GM18867 (cell line): ENCODE measurements around the gene ZNF19.
A peak's percentile ranks its signal among the peaks of the same experiment; 100 is the strongest.

ENCODE experiments used
- ATAC-seq: cut with Tn5 transposase; IDR thresholded peaks from one replicate; pipeline ENCODE4 v1.9.1; 2021; ENCODE audit warnings: mild to moderate bottlenecking, moderate library complexity; ENCODE audit not compliant: unreplicated experiment

The ZNF19 gene

DNA sequence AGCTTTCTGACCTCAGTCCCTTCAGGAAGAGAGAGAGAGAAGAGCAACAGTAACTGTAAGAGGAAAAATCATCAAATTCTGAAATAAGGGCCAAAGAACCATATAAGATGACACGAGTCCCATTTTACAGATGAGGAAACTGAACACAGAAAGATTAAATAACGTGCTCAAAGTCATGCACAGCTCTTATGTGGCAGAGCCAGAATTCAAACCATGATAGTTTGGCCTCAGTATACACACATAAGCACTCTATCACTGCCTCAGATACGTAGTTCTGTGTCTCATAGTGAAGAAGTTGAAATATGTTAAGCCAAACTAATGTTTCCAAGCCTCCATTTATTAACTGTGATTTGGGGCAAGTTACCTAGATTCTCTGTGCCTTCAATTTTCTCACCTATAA lies 1.9 kb upstream of the ZNF19 start:
- ATAC-seq, result no peak

DNA sequence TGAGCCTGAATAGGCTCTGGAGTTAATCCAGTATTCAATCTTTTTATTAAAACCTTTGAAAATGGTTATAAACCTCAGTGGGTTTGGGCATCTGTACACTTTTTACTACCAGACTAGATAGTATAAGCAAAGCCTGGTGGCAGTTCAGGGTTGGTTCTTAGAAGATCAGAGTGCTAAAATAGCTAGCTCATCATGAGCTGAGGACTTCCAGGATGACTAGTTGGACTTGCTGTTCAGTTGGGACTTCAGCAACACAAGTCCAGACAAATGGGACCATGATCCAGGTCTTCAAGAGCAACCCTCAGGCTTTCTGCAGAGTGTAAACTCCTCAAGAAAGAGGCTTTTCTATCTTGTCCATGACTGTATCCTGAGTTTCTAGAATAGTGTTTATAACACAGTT lies 1.2 kb upstream of the ZNF19 start:
- no peak for ATAC-seq

DNA sequence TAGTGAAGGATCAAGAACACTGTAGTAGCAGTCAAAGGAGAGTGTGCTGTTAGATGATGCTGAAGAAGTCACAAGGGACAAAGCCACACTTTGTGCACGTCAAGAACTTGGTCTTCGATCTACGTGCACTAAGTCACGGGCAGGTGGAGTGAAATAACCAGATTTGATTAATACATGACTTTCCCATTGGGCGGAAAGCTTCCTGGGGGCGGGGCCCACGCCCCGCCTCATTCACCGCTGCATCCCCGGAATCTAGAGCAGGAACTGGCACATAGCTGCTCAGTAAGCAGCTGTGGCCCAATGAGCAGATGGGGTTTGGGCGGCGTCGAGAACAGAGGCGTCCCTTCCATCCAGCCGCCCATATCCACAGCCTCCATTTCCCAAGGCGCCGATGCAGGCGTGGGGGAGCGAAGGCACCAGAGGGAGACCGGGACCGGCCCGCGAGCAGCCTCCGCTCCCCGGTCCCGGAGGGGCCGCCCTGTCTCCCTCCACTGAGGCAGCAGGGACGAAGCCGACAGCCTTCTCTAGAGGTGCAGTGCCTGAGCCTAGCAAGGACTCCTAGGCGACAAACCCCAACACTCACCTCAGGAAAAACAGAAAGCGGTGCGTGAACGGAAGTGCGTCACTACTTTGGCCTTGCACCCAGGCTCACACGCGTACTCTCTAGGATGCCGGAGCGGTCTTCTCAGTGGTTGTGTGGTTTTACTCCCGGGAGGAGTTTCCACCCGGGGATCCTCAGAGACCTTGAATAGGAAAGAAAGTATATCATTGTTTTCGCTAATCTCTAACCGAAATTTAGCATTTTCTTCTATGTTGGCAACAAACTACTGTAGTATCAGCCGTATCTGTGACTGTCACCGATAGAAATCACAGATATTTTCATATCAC lies 4.9 kb downstream of the ZNF19 start:
- ATAC-seq, result peak; percentile 88

DNA sequence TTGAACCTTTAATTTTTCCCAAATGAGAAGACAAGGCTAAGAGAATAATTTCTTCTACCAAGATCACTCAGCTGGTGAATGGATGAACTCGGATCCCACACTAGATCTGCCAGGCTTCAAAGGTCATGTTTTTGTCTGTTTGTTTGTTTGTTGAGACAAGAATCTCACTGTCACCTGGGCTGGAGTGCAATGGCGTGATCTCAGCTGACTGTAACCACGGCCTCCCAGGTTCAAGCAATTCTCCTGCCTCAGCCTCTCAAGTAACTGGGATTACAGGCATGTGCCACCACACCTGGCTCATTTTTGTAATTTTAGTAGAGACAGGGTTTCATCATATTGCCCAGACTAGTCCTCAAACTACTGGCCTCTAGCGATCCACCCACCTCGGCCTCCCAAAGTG lies 6.6 kb downstream of the ZNF19 start:
- no peak for ATAC-seq

DNA sequence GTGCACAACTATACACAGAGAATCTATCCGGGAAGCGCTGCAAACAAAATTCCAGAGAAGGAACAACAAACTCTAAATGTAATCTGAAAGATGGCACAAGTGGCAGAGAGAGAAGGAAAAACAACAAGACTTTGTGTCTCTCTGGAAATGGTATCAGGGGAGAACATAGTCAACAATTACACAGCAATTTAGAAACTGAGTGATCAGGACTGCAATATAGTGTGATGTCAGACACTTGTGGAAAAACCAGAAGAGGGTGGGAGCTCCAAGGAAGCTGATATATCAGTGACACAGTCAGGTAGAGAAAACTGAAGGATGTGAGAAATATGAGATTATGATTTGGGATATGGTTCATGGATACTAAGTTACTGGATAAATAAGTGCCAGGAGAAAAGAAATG lies 8.2 kb downstream of the ZNF19 start:
- ATAC-seq, result no peak

DNA sequence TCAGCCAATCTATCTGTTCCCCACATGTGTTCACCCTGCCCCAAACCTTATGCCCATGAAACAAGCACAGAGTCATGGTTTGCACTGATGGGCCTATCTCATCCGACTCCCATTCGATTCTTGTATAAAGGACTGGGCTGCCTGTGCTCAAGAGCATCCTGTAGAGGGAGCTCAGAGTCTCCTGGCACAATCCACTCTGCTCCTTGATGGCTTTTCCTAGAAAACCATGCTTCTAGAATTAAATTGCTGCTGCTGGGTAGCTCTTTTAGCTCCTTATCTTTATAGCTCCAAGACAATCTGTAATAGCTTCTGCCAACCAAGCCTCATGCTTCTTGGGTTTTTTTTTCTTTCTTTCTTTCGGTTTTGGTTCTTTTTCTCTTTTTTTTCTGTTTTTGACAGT lies 9.7 kb downstream of the ZNF19 start:
- no peak for ATAC-seq

DNA sequence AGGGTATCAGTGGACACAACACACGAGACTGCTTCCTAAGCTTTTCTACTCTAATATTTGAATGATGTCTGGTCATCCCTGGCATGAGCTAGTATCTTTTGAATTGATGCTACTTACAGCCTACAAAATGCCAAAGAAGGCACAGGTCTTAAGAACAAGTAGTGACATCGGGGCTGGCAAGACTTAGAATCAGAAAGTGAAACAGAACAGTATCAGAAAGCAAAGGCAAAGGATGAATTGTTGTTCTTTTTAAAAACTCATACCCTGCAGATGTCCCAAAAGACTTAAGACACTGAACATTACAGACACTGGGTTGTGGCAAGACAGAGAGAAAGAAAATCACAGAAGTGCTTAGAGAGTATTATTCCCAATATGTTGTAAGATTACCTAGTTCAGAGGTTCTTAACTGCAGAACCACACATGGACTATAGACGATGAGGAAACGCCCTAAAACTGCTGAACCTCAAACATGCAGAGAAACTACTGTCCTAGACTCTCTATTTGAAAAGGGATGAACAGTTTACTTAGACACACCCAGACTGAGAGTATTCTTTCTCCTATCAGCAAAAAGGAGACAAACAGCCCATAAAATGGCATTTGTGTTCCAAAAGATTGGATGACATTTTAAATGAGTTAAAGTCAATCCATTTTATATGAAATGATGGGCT lies 12.5 kb downstream of the ZNF19 start:
- ATAC-seq, result no peak

DNA sequence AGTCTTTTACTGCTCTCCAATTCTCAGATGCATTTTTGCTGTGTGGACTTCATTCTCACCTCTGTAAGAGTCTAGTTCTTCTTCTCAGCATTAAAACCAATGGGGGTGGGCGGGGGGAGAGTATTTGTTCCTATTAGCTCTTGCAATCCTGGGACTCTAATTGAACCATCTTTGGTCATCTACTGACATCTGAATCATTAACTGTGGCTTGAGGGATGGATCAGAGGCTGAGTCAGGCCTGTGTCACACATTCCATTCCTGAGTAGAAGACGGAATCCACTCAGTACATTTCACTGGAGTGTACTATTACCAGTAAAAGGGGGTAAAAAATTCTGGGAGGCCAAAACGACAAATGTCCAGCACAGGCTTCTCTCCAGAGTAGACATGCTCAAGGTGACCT lies 14.3 kb downstream of the ZNF19 start:
- ATAC-seq, result no peak

DNA sequence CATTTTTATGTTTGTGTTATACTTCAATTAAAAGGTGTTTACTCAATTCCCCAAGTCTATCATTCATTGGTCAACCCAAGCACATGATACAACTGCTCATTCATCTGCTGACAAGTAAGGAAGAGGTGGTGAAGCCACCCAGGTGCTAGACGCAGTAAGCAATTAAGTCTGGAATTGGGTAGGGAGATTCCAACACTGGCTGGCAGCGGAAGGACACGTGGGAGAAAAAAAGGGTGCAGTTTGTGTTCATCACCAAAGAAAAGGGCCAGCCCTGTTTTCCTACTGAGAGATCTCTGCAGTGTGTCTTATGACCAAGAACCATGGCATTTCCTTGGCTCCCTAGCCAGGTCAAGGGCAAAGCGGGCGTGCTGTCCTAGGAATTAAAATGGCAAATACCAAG lies 15.2 kb downstream of the ZNF19 start:
- ATAC-seq, result no peak

DNA sequence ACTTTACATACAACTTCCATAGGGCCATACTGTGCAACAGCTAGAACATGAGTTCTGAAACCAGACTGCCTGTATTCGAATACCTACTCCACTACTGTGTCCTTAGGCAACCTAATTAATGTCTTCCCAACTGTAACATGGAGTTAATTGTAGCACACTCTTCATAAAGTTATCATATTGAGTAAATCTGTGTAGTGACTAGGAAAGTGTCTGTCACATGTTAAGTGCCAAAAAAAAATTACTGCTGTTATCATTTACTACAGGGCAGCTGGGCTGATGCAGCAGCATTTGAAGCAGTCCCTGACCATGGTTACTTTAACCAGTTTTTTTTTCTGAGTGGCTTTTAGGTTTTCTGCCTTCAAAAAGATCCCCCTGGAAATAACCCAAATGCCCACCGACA lies 16.2 kb downstream of the ZNF19 start:
- no peak for ATAC-seq

DNA sequence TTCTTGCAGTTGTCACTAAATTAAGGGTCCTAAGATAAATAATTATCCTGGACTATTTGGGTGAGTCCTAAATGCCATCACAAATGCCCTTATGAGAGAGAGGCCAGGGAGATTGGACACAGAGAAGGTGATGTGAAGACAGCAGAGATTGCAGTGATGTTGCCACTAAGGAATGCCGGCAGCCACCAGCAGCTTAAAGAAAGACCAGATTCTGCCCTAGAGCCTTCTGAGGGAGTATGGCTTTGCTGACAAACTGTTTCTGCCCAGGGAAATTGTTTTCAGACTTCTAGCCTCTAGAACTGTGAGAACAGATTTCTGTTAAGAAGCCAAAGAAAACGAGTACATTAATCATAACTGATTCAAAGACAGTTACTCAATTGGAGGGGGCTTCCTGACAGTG lies 17.1 kb downstream of the ZNF19 start:
- no peak for ATAC-seq

DNA sequence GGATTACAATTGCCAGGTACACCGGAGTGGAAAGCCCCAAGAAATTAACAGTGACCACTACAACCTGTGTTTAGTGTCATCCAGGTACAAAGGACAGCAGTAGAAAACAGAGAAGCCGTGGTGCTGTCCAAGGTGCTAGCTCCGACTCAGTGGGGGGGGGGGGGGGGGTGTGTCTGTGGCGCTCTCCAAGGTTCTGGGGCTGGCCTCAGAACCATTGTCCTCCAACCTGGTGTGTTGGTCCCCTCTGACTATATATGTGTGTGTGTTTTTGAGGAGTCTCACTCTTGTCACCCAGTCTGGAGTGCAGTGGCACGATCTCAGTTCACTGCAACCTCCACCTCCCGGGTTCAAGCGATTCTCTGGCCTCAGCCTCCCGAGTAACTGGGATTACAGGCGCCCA lies 21.3 kb downstream of the ZNF19 start:
- ATAC-seq, result no peak

DNA sequence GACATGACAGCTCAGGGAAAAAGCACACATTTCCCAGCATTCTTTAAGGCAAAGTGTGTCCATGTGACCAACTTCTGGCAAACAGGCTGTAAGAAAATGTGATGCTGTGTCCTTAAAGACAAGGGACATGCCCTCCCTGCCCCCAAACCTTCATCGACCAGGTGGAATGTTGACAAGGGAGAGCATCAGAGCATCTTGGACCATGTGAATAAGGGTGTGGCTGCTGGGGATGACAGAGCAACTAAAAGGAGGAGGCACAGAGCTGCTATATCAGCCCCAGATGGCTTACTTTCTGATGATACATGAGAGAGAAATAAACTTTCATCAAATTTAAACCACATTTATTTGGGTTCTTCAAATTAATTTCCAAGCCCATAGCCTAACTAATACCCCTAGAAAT lies 24.9 kb downstream of the ZNF19 start:
- no peak for ATAC-seq

DNA sequence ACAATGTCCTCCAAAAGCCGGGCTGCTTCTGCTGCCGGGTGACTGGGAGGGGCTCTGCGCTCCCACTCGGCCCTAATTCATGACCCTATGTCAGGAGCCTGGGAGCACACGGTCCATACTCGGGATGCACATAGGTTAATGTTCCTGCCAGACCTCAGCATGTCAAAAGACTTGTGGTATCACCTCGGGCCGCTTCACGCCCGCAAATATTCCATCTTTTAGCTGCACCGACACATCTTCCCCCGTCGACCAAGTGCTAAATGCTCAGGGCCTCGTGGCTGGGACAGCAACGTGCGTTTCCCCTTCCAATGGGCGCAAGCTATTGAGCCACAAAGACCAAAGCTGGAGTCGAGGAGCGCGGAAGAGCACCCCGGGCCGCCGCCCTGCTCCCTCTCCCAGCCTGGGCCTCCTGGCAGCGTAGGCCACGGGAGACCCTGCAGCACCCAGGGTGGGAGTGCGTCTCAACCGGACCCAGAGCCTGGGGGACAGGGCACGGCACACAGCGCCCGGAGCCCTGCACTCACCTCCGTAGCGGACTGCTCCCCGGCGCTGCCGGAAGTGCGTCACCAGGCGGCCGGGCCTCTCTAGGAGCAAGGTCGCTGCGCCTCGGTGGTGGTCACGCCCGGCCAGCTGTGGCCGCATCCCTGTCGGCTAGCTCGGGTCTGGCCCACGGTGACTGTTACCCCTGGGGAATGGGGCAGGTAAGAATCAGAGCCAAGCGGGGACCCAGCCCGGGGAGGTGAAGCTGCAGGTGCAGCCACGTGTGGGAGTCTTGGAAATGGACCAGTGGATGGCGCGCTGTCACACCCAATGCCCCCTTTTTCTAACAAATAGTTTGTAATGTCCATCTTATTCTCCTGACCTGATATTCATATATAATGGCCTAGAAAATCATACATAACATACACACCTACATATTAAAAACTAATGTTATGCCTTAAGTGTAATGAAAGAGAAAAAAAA lies 27.2 kb downstream of the ZNF19 start, which contains the start of gene ZNF23:
TSS of gene ZNF23 (minus strand) at position 562 of the 963 bp plus-strand sequence. CDS start 5,451 bp downstream, outside the sequence.
- peak; percentile 99 for ATAC-seq

DNA sequence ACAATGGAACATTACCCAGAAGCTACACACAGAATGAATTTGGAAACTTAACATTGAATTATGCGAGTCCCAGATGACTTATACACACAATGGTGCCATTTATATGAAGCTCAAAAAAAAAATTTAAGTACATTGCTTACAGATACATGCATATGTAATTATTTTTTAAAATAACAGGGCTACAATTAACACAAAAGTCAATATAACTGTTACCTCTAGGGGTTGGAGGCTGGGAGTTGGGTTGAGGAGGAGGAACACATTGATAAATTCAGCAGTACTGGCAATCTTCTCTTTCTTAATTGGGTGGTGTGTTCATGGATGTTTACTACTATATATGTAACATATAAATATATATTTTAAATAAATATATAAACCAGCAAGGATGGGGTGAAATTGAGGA lies 28.2 kb downstream of the ZNF19 start:
- no peak for ATAC-seq

DNA sequence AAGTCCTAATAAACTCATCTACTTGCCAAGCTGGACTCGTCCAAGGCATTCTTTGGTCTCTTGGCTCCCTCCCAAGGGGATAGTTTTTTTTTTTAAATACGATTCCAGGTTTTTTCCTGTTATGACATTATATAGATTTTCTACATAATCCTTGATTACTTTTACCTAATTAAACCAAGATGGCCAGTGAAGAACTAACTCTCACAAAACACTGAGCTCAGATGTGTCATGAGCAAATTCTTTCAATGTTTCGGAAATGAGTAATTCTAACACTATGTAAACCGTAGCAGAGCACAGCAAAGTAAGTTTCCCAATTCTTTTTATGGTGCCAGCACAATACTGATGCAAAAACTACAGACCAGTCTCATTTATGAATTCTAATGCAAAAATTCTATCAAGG lies 28.9 kb downstream of the ZNF19 start:
- no peak for ATAC-seq

DNA sequence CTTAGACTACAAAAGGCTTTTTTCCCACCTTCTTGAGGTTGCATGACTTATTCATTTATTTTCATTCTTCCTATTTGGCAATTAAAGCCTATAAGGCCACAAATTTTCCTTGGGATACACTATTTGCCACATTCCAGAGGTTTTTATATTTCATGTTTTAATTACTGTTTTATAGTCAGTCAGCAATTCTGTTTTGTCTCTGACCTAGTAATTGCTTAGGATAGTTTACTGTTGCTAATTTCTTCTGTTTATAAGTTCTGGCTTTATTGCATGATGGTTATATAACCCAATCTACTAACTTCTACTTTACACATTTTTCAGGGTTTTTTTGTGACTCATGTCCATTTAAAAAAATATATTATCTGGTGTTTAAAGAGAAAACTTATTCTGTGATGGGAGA lies 29.6 kb downstream of the ZNF19 start:
- no peak for ATAC-seq

DNA sequence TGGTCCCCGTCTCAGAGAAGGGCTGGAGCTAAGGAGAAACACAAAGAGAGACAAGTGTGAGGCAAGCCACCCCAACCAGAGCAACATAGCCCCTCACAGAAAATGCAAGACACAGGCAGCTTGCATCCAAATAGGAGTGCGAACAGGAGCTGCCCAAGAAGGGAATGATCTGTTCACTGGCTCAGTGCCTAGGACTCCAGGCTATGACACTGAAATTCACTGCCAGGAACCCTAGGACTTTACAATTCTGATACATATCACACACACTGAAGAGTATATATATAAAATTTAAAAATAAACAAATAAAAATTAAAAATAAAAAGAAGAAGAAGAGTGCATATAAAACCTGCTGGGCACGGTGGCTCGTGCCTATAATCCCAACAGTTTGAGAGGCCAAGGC lies 32.3 kb downstream of the ZNF19 start:
- no peak for ATAC-seq

DNA sequence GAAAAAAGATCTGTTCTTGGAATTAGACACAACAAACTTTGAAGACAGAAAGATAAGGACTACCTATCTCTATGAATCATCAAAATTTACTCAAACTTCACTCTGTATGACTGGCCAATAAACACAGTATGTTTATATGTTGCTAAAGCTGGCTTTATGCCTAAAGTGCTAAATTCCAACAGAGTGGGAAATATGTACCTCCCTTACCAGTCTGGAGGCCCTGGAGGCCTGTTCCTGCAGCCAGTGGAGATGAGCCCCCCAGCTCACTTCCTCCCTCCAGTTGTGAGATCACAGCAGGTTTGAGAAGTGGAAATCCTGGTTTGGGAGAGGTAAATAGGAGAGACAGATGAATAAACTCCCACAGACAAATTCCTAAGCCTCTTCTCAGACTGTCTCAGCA lies 36.1 kb downstream of the ZNF19 start:
- no peak for ATAC-seq

DNA sequence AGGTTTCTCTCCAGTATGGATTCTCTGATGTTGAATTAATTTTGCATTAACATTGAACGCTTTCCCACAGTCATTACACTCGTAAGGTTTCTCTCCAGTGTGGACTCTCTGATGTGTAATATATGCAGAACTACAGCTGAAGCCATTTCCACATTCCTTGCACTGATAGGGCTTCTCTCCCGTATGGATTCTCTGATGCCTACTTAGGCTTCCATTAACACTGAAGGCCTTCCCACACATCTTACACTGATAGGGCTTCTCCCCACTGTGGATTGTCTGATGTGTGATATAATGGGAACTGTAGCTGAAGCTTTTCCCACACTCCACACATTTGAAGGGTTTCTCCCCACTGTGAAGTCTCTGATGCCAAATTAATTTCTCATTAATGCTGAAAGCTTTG lies 40.1 kb downstream of the ZNF19 start:
- ATAC-seq, result no peak

DNA sequence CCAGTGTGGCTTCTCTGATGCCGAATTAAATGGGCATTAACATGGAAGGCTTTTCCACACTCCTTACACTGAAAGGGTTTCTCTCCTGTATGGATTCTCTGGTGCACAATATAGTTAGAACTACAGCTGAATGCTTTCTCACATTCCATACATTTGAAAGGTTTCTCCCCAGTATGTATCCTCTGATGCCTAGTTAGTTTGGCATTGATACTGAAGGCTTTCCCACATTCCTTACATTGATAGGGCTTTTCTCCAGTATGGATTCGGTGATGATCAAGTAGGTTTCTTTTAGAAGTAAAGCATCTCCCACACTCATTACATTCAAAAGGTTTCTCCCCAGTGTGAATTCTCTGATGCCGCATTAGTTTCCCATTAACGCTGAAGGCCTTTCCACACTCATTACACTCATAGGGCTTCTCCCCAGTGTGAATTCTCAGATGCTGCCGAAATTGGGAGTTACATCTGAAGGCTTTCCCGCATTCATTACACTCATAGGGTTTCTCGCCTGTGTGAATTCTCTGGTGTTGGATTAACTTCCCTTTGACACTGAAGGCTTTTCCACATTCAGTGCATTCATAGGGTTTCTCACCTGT lies 40.8 kb downstream of the ZNF19 start:
- ATAC-seq, result no peak
